OCI-LY1 (cell line): Measurements from ENCODE around the gene OOSP4B.

ENCODE experiments used
- CTCF ChIP-seq: fragments of 200-600 bp; sonication (generic), shearing (Covaris generic); IDR thresholded peaks from 2 replicates; pipeline ENCODE4 v1.5.1; 2017; ENCODE audit warnings: mild to moderate bottlenecking, antibody characterized with exemption, low read length, moderate library complexity, mixed read lengths
- EZH2 ChIP-seq: fragments of 200-600 bp; sonication (generic), shearing (Covaris generic); IDR thresholded peaks from 2 replicates; pipeline ENCODE4 v1.8.0; 2017; ENCODE audit warnings: borderline replicate concordance, mixed run types, mild to moderate bottlenecking, antibody characterized with exemption, low read length, moderate library complexity, mixed read lengths

DNA sequence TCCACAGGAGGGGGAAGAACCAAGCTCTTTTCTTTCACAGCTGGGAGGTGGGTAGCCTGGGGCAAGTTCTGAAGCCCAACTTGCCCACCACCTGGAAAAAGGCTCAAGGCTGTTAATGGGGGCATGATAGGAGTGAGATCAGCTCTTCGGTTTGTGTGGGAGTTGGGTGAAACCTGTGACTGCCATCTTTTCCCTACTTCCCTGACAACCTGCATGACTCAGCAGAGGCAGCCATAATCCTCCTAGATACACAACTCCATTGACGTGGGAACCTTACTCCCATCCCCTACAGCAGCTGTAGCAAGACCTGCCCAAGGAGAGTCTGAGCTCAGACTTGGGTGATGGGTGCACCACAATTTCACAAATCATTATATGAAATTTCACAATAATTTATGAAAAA, 13.3 kb upstream of the OOSP4B start:
- TF ChIP-seq CTCF, result no peak
- TF ChIP-seq EZH2, result no peak
